HepG2 (cell line): ENCODE measurements around the gene CCN2. TPM values are rescaled to one million over a fixed set of nuclear protein-coding genes. Genes with fewer than 3 reads are reported as not detected.

Experiments used
- CC2D1A ChIP-seq: sonication (generic); formaldehyde crosslinking; IDR thresholded peaks from 2 replicates; pipeline ENCODE4 v1.8.1; 2023; ENCODE audit warnings: mild to moderate bottlenecking, missing genetic modification reagents
- ELF1 ChIP-seq: sonication (generic); formaldehyde crosslinking; IDR thresholded peaks from 2 replicates; pipeline ENCODE4 v1.4.0; 2020; ENCODE audit warnings: missing genetic modification reagents
- GTF2F1 ChIP-seq: fragments of 150-350 bp; IDR thresholded peaks from 2 replicates; pipeline ENCODE4 v1.6.1; 2014; ENCODE audit warnings: low read length
- HDAC2 ChIP-seq: sonication (generic); formaldehyde crosslinking; IDR thresholded peaks from 2 replicates; pipeline ENCODE4 v1.4.0; 2020; ENCODE audit warnings: missing genetic modification reagents
- MAFF ChIP-seq: IDR thresholded peaks from 2 replicates; pipeline ENCODE4 v1.6.1; 2011; ENCODE audit warnings: low read depth, low read length, improper control_type of control experiment
- RAD21 ChIP-seq: fragments of 450-650 bp; formaldehyde crosslinking; IDR thresholded peaks from 2 replicates; pipeline ENCODE4 v1.5.0; 2020; ENCODE audit warnings: mild to moderate bottlenecking
- SP5 ChIP-seq: IDR thresholded peaks from 2 replicates; pipeline ENCODE4 v1.6.1; 2016; ENCODE audit warnings: low read depth, borderline replicate concordance
- TBP ChIP-seq: sonication (generic); formaldehyde crosslinking; IDR thresholded peaks from 2 replicates; pipeline ENCODE4 v1.5.0; 2020; ENCODE audit warnings: missing genetic modification reagents
- ZNF205 ChIP-seq: IDR thresholded peaks from 2 replicates; pipeline ENCODE4 v1.6.1; 2018; ENCODE audit warnings: missing biosample characterization, missing genetic modification reagents
- ZNF530 ChIP-seq: sonication (generic); formaldehyde crosslinking; IDR thresholded peaks from 2 replicates; pipeline ENCODE4 v1.5.0; 2020; ENCODE audit warnings: low read depth, mild to moderate bottlenecking, missing genetic modification reagents
- ZNF558 ChIP-seq: sonication (generic); formaldehyde crosslinking; IDR thresholded peaks from 2 replicates; pipeline ENCODE4 v1.9.0; 2022; ENCODE audit warnings: mild to moderate bottlenecking, missing genetic modification reagents, borderline replicate concordance
- ZNF737 ChIP-seq: sonication (generic); formaldehyde crosslinking; IDR thresholded peaks from 2 replicates; pipeline ENCODE4 v1.5.0; 2020; ENCODE audit warnings: missing genetic modification reagents, mild to moderate bottlenecking, borderline replicate concordance
- ZNF891 ChIP-seq: sonication (generic); formaldehyde crosslinking; IDR thresholded peaks from 2 replicates; pipeline ENCODE4 v1.5.0; 2020; ENCODE audit warnings: mild to moderate bottlenecking, missing genetic modification reagents
- ZSCAN21 ChIP-seq: sonication (generic); formaldehyde crosslinking; IDR thresholded peaks from 2 replicates; pipeline ENCODE4 v1.8.0; 2022; ENCODE audit warnings: mild to moderate bottlenecking, missing genetic modification reagents, moderate library complexity, borderline replicate concordance
- polyA plus RNA-seq, 8 experiments: library from polyadenylated mRNA; depleted of rRNA in 3 of 8; stranded (reverse) in 7 of 8; unstranded in 1 of 8; fragments of >200 nt; fragmentation: Illumina TruSeq in 4 of 8; extraction: Trizol in 4 of 8; gene quantifications; 2 replicates each; pipeline versions ENCODE4 v1.2.1 to v1.2.3, GENCODE V29; 2011 to 2016; ENCODE audit warnings: low read depth in 4 of 8, missing spikeins in 1 of 8, mixed read lengths in 1 of 8; ENCODE audit not compliant: insufficient read depth in 1 of 8
- total RNA-seq, 5 experiments: library from RNA; depleted of rRNA; stranded (reverse); fragments of >200 nt; fragmentation: Illumina TruSeq; extraction: Trizol; gene quantifications; 2 replicates each; pipeline ENCODE4 v1.2.3, GENCODE V29; 2016; ENCODE audit warnings: low read depth in 1 of 5
- TF ChIP-seq, protein P1 (sequence below), 2 experiments: fragments of 450-650 bp in 1 of 2; sonication (generic) in 1 of 2; formaldehyde crosslinking in 1 of 2; IDR thresholded peaks; 2 replicates each; pipeline versions ENCODE4 v1.6.1 to v1.8.0; 2016 to 2022; ENCODE audit warnings: antibody characterized with exemption in 1 of 2, mild to moderate bottlenecking in 1 of 2, missing genetic modification reagents in 1 of 2
- TF ChIP-seq, protein P2 (sequence below): sonication (generic); formaldehyde crosslinking; IDR thresholded peaks from 2 replicates; pipeline ENCODE4 v1.9.0; 2021; ENCODE audit warnings: missing genetic modification reagents, borderline replicate concordance
- TF ChIP-seq, protein P3 (sequence below): IDR thresholded peaks from 2 replicates; pipeline ENCODE4 v1.6.1; 2016; ENCODE audit warnings: control low read depth

CCN2 gene
- total and polyA plus RNA-seq, 2 of the 13 experiments (the other 11 are each of a cell fraction or from before 2014, with no cell fraction given): 34.7 to 316 TPM

DNA sequence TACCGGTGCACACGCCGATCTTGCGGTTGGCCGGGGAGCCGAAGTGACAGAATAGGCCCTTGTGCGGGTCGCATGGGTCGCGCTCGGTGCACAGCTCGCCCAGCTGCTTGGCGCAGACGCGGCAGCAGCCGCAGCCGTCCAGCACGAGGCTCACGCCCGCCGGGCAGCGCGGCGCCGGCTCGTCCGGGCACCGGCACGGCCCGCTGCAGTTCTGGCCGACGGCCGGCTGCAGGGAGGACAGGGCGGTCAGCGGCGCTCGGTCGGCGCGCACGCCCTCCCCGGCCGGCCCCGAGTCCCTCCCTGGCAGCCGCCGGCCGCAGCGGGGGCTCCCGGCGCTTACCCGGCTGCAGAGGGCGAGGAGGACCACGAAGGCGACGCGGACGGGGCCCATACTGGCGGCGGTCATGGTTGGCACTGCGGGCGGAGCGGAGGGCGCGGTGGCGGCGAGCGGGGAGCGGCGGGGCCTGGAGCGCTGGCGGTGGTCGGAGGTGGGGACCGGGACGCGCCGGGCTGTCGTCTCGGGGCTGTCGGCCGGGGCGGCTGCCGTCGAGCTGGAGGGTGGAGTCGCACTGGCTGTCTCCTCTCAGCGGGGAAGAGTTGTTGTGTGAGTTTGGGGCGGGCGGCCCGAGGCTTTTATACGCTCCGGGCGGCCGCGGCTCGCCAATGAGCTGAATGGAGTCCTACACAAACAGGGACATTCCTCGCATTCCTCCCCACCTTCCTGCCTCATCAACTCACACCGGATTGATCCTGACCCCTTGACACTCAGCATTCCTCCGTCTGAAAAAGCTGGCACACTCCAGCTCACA is at the start of gene CCN2 (continued):
- TF ChIP-seq, protein P1, sequence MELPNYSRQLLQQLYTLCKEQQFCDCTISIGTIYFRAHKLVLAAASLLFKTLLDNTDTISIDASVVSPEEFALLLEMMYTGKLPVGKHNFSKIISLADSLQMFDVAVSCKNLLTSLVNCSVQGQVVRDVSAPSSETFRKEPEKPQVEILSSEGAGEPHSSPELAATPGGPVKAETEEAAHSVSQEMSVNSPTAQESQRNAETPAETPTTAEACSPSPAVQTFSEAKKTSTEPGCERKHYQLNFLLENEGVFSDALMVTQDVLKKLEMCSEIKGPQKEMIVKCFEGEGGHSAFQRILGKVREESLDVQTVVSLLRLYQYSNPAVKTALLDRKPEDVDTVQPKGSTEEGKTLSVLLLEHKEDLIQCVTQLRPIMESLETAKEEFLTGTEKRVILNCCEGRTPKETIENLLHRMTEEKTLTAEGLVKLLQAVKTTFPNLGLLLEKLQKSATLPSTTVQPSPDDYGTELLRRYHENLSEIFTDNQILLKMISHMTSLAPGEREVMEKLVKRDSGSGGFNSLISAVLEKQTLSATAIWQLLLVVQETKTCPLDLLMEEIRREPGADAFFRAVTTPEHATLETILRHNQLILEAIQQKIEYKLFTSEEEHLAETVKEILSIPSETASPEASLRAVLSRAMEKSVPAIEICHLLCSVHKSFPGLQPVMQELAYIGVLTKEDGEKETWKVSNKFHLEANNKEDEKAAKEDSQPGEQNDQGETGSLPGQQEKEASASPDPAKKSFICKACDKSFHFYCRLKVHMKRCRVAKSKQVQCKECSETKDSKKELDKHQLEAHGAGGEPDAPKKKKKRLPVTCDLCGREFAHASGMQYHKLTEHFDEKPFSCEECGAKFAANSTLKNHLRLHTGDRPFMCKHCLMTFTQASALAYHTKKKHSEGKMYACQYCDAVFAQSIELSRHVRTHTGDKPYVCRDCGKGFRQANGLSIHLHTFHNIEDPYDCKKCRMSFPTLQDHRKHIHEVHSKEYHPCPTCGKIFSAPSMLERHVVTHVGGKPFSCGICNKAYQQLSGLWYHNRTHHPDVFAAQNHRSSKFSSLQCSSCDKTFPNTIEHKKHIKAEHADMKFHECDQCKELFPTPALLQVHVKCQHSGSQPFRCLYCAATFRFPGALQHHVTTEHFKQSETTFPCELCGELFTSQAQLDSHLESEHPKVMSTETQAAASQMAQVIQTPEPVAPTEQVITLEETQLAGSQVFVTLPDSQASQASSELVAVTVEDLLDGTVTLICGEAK (IDR thresholded peaks at IDR 0.05): no peak
- TF ChIP-seq, protein P1 (CRISPR knock-in tag; IDR thresholded peaks at IDR 0.05): peak; percentile 61; the same call in 1 of the 2 replicates
- TF ChIP-seq, protein P2, sequence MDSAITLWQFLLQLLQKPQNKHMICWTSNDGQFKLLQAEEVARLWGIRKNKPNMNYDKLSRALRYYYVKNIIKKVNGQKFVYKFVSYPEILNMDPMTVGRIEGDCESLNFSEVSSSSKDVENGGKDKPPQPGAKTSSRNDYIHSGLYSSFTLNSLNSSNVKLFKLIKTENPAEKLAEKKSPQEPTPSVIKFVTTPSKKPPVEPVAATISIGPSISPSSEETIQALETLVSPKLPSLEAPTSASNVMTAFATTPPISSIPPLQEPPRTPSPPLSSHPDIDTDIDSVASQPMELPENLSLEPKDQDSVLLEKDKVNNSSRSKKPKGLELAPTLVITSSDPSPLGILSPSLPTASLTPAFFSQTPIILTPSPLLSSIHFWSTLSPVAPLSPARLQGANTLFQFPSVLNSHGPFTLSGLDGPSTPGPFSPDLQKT (CRISPR knock-in tag): peak; percentile 91; the same call in 1 of the 2 replicates
- TF ChIP-seq HDAC2 (peak; percentile 93), ZSCAN21 (peak; percentile 99), MAFF (peak; percentile 52), ZNF558 (CRISPR knock-in tag) (peak; percentile 96; the same call in 1 of the 2 replicates), ZNF737 (CRISPR knock-in tag) (no peak), RAD21 (CRISPR knock-in tag) (peak; percentile 46; the same call in 1 of the 2 replicates), ELF1 (CRISPR knock-in tag) (no peak), ZNF205 (CRISPR knock-in tag) (peak; percentile 92), CC2D1A (CRISPR knock-in tag) (no peak), GTF2F1 (peak; percentile 98), ZNF530 (CRISPR knock-in tag) (no peak), SP5 (CRISPR knock-in tag) (peak; percentile 81), TBP (CRISPR knock-in tag) (peak; percentile 95; the same call in 1 of the 2 replicates), ZNF891 (CRISPR knock-in tag) (no peak; the same call in 1 of the 2 replicates)
- TF ChIP-seq, protein P3, sequence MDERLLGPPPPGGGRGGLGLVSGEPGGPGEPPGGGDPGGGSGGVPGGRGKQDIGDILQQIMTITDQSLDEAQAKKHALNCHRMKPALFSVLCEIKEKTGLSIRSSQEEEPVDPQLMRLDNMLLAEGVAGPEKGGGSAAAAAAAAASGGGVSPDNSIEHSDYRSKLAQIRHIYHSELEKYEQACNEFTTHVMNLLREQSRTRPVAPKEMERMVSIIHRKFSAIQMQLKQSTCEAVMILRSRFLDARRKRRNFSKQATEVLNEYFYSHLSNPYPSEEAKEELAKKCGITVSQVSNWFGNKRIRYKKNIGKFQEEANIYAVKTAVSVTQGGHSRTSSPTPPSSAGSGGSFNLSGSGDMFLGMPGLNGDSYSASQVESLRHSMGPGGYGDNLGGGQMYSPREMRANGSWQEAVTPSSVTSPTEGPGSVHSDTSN (CRISPR knock-in tag): peak; percentile 42; the same call in 1 of the 2 replicates
